Measurements from ENCODE around the gene EXOC8. TPM values are rescaled to one million over a fixed set of nuclear protein-coding genes. Genes with fewer than 3 reads are reported as not detected.

EXOC8 gene
- total RNA-seq, 1 donor from 2014 or later, result 7.9 TPM

DNA sequence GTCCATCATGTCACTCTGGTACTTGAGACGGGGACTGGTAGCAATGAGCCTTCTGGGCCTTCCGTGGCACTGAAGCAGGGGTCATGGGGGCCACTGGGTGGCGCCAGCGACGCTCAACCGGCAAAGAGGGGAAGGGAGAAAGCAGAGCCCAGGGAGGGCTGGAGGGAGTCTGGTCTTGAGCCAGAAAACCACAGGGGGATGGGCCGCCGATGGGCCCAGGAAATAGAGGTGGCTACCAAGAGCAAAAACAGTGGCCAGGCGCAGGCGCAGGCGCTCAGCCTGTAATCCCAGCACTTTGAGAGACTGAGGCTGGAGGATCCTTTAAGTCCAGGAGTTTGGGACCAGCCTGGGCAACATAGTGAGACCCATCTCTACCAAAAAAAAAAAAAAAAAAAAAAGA lies 21.8 kb downstream of the EXOC8 start:
- ATAC-seq, result peak; percentile 32

DNA sequence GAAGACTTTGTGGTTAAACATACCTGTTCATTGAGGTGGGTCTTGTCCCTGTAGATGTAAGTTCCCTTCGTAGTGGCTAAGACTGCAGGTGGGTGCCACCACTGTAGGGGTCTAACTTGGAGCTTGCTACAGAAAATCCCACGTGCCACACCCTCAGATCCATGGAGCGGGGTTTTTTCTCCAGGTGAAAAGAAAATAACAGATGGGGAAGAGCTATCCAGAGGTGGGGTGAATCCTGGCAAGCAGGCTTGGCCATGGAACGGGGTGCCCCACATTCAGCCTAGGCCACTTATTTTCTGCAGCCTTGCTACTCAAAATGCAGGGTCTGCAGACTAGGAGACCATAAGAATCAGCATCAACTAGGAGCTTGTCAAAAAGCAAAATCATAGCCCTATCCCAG lies 24.0 kb downstream of the EXOC8 start:
- ATAC-seq, result no peak

DNA sequence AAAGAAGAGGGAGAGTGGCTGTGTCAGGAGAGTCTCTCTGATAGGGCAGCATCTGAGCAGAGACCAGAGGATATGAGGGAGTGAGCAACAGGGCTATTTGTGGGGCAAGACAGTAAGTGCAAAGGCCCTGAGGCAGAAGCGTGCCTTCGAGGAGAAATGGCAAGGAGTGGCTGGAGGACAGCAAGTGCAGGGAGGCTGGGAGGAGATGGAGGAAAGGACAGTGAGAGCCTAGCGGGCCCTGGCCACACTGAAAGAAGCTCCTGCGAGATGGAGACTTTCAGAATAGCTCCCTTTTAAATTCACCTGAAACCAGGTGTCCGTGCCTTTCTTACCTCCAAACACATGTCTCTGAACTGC lies 25.2 kb downstream of the EXOC8 start:
- no peak for ATAC-seq

DNA sequence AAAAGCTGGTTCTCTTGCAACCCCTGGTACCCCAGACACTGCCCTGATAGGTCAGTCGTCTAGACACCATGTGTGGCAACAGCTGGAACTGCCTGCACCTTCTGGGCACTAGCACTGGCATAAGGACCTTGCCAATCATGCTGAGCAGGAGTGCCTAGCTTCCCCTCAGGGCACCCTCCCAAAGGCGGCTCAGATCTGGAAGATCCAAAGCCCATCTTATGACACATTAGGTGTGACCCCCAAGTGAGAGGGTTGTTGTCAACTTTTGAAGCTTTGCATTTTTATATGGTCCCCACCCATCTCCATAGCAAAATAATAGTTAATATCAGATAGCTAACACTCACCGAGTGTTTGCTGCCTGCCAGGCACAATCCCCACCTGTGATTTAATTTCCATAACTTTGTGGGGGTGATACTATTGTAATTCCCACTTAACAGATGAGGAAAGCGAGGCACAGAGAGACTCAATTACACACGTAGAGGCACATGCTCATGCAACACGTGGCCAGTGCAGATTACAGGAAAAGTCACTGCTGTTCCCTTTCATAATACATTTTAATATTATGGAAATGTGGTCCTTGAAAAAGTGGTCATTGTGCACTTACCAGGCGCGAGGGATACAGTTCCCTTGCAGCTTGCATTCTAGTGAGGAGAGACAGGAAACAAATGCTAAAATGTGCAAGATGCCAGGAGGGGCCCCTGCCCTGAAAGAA lies 25.8 kb downstream of the EXOC8 start:
- no peak for ATAC-seq

DNA sequence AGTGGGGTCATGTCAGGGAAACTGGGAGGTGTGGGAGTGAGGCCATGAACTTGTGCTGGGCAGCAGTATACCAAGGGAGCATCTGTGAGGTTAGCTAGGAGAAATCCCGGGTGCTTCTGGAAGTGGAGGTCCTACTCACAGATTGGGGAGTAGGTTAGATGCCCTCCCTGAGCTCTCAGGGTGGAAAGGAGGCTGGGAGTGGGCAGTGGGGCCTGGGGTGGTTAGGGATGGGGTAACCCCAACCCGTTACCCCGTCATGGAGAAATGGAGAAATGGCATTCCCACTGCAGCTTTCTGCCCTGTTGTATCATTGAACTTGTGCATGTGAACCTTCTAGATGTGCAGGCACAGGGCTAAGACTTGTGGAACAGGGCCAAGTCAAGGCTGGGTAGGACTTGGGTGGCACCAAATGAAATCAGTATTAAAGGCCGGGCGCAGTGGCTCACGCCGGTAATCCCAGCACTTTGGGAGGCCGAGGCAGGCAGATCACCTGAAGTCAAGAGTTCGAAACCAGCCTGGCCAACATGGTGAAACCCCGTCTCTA lies 27.2 kb downstream of the EXOC8 start:
- no peak for ATAC-seq

DNA sequence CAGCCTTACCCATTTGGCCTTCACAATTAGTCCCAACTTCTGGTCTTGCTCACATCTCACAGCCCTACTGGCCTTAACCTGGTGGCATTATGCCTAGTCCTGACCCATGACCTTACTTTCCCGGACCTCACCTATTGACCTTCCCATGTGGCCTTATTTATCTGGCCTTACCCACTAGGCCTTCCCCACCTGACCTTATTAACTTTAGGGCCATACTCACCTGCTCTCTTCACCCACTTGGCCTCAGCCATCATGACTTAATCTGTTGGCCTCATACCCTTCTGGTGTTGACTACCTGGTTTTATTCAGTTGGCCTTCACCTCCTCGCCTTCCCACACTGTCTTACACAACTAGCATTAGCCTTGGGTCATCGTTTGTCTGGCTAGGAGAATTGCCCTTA lies 35.7 kb downstream of the EXOC8 start:
- no peak for ATAC-seq

DNA sequence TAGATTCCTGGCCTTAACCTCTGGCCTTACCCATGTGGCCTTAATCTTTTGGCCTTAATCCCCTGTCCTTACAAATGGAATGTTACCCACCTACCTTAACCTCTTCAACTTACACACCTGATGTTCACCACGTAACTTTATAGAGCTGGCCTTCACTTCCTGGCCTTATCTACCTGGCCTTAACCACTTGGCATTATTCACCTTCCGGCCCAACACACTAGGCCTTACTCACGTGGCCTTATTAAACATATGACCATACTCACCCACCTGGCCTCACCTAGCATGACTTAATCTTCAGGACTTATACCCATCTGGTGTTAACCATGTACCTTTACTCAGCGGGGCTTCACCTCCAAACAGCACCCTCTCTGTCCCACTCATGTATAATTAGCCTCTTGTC lies 41.7 kb downstream of the EXOC8 start:
- no peak for ATAC-seq

DNA sequence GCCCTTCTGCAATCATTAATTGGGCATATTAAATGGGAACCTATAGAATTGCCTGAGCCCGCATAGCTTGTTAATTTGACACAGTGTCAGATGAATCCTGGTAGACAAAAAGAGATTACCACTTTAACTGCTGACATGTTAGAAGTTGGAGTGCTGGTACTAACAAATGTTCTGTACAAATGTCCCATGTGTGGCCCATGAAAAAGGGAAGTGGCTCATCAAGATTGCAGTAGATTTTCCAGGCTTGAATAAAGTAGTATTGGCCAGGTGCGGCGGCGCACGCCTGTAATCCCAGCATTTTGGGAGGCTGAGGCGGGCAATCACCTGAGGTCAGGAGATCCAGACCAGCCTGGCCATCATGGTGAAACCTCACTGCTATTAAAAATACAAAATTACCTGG lies 51.0 kb downstream of the EXOC8 start:
- no peak for ATAC-seq

DNA sequence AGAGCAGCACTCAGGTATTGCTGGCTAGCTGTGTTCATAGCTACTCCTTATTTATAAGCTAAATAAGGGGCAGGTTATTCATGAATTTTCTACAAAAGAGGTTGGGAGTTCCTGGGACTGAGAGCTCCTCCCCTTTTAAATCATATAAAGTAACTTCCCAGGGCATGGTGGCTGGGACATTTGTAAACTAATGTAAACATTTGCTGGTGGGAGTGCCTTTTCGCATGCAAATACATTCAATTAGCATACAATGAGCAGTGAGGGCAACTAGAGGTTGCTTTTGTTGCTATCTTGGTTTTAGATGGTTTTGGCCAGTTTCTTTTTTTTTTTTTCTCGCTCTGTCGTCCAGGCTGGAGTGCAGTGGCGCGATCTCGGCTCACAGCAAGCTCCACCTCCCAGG lies 53.2 kb downstream of the EXOC8 start:
- ATAC-seq, result no peak

Other genes starting within 250 kb of the EXOC8 start
- not detected for gene TRIM67, start 175.8 kb downstream of the EXOC8 start, total RNA-seq
- 20.6 TPM for gene GNPAT, start 96.6 kb downstream of the EXOC8 start, total RNA-seq
- gene SPRTN, start 441 bp upstream of the EXOC8 start, total RNA-seq, result 7.6 TPM
- 16.7 TPM for gene EGLN1, start 84.4 kb upstream of the EXOC8 start, total RNA-seq
- gene TSNAX, start 190.8 kb upstream of the EXOC8 start, total RNA-seq, result 21.3 TPM

Measured in esophagus mucosa (tissue), 1 donor.